Keratinocyte (primary cell): ENCODE data around the gene SKP2. TPM values are rescaled to one million over a fixed set of nuclear protein-coding genes. Genes with fewer than 3 reads are reported as not detected.

ENCODE experiments used
- DNase-seq: peaks from one replicate; pipeline ENCODE4 v3.0.0-alpha.2; 2011; ENCODE audit warnings: low read depth, missing footprints, low spot score
- FAIRE-seq: peaks from 2 replicates; lab custom pipeline; 2011; peaks lifted over from hg19 to GRCh38; lab: Jason Lieb, UNC
- H2AFZ ChIP-seq: 2 replicates; pipeline ENCODE4 v1.6.0; 2012; ENCODE audit warnings: low read length, control low read depth, inconsistent platforms; ENCODE audit not compliant: control insufficient read depth
- H3K27ac ChIP-seq: 2 replicates; pipeline ENCODE4 v1.5.1; 2011; ENCODE audit warnings: low read length; ENCODE audit not compliant: control insufficient read depth, insufficient read depth
- H3K27me3 ChIP-seq: 3 replicates; pipeline ENCODE4 v1.6.0; 2011; ENCODE audit warnings: low read length; ENCODE audit not compliant: control insufficient read depth, insufficient read depth; ENCODE audit errors: extremely low read depth
- H3K36me3 ChIP-seq, 2 experiments: 2 replicates in 1 of 2; 3 replicates in 1 of 2; pipeline ENCODE4 v1.5.1; 2011; ENCODE audit warnings: low read length in 2 of 2, mild to moderate bottlenecking in 1 of 2; ENCODE audit not compliant: control insufficient read depth in 2 of 2, insufficient read depth in 2 of 2; ENCODE audit errors: extremely low read depth in 1 of 2
- H3K4me1 ChIP-seq: 3 replicates; pipeline ENCODE4 v1.5.1; 2011; ENCODE audit warnings: low read length; ENCODE audit not compliant: control insufficient read depth, insufficient read depth; ENCODE audit errors: extremely low read depth
- H3K4me2 ChIP-seq: 3 replicates; pipeline ENCODE4 v1.6.0; 2011; ENCODE audit warnings: low read depth, low read length; ENCODE audit not compliant: control insufficient read depth, insufficient read depth; ENCODE audit errors: extremely low read depth
- H3K4me3 ChIP-seq, 3 experiments: fragments of 200-600 bp in 1 of 3; sonication (generic) in 1 of 3; 2 replicates in 2 of 3; 3 replicates in 1 of 3; pipeline ENCODE4 v1.5.1; 2011 to 2016; ENCODE audit warnings: low read length in 3 of 3, mild to moderate bottlenecking in 3 of 3, control low read depth in 2 of 3, inconsistent platforms in 1 of 3, low read depth in 1 of 3, mixed read lengths in 1 of 3, mixed run types in 1 of 3, moderate library complexity in 1 of 3; ENCODE audit not compliant: control insufficient read depth in 2 of 3, insufficient read depth in 2 of 3; ENCODE audit errors: extremely low read depth in 1 of 3
- H3K79me2 ChIP-seq: 2 replicates; pipeline ENCODE4 v1.6.0; 2012; ENCODE audit warnings: low read length; ENCODE audit not compliant: control insufficient read depth, insufficient read depth
- H3K9ac ChIP-seq: 3 replicates; pipeline ENCODE4 v1.6.0; 2011; ENCODE audit warnings: low read length; ENCODE audit not compliant: control insufficient read depth, insufficient read depth; ENCODE audit errors: extremely low read depth
- H3K9me1 ChIP-seq: 3 replicates; pipeline ENCODE4 v1.6.0; 2011; ENCODE audit warnings: low read length; ENCODE audit not compliant: control insufficient read depth, insufficient read depth; ENCODE audit errors: extremely low read depth
- H3K9me3 ChIP-seq: 2 replicates; pipeline ENCODE4 v1.5.1; 2012; ENCODE audit warnings: low read depth, low read length; ENCODE audit not compliant: control insufficient read depth
- H4K20me1 ChIP-seq: 3 replicates; pipeline ENCODE4 v1.6.0; 2011; ENCODE audit warnings: low read length; ENCODE audit not compliant: control insufficient read depth, insufficient read depth; ENCODE audit errors: extremely low read depth
- CTCF ChIP-seq, 3 experiments: IDR thresholded peaks in 1 of 3; conservative IDR thresholded peaks in 1 of 3; optimal IDR thresholded peaks in 1 of 3; 2 replicates in 2 of 3; 3 replicates in 1 of 3; pipeline versions ENCODE3 to v1.5.1; 2011; ENCODE audit warnings: low read length in 3 of 3, mild to moderate bottlenecking in 3 of 3, moderate library complexity in 2 of 3, control low read depth in 1 of 3, inconsistent platforms in 1 of 3; ENCODE audit not compliant: insufficient read depth in 2 of 3; ENCODE audit errors: extremely low read depth in 1 of 3
- EZH2 ChIP-seq: IDR thresholded peaks from one replicate; pipeline ENCODE4 v1.6.1; 2012; ENCODE audit warnings: inconsistent platforms, mild to moderate bottlenecking, low read length, moderate library complexity
- dilution Hi-C: fragments of 300-500 bp; cut with MboI; formaldehyde crosslinking; loops from one replicate; pipeline ENCODE4 v1.7.0; 2020; ENCODE audit warnings: low sequenced_read_pairs; ENCODE audit not compliant: extremely low pct_ligation_motif_present
- polyA plus RNA-seq, 5 experiments: library from polyadenylated mRNA; depleted of rRNA in 3 of 5; stranded (reverse) in 3 of 5; stranded (forward) in 1 of 5; unstranded in 1 of 5; fragments of >200 nt; gene quantifications; 1 replicate in 1 of 5; 2 replicates in 3 of 5; 3 replicates in 1 of 5; pipeline versions ENCODE4 v1.2.1 to v1.2.3, GENCODE V29; 2011 to 2012; ENCODE audit warnings: missing spikeins in 2 of 5, low read depth in 1 of 5, low replicate concordance in 1 of 5

Gene SKP2
- polyA plus RNA-seq, 1 donor (not counting 4 experiments of a cell fraction or from before 2014, with no cell fraction given) = 34.6 TPM

GRCh38 chr5:36162810-36163486 is 11.0 kb downstream of the SKP2 start:
- dilution Hi-C loops = no loop called here
- no peaks in the 10 kb centered on the region for H3K27me3 ChIP-seq
- H3K4me3 ChIP-seq = no peak overlapping the region
- peaks cover 50% of the 10 kb centered on the region for H3K79me2 ChIP-seq
- no peak overlapping the region for H2AFZ ChIP-seq
- H3K9me1 ChIP-seq = no peaks in the 10 kb centered on the region
- peaks cover 17% of the 10 kb centered on the region for H3K4me1 ChIP-seq
- peaks cover 30 to 47% of the 10 kb centered on the region in 2 experiments for H3K36me3 ChIP-seq
- DNase-seq (no peak), FAIRE-seq (no peak)
- H3K9ac ChIP-seq = no peak overlapping the region
- no peak overlapping the region for H3K27ac ChIP-seq
- no peak overlapping the region for H3K4me2 ChIP-seq
- no peaks in the 10 kb centered on the region for H4K20me1 ChIP-seq
- no peaks in the 10 kb centered on the region for H3K9me3 ChIP-seq
- TF ChIP-seq EZH2 = no peak
- no peak for TF ChIP-seq CTCF (optimal IDR thresholded peaks at IDR 0.05 in 1 of 3, IDR thresholded peaks at IDR 0.05 in 1 of 3, conservative IDR thresholded peaks at IDR 0.05 in 1 of 3; ENCODE audit: extremely low read depth in 1 of 3, insufficient read depth in 2 of 3, low read length in 3 of 3)

- dilution Hi-C loops = no loop called here
- peaks cover 37 to 43% of the 10 kb centered on the region in 2 experiments for H3K36me3 ChIP-seq
- no peak for FAIRE-seq
These were observed 12.6 kb downstream of the SKP2 start for GRCh38 chr5:36164461-36164860.

More at GRCh38 chr5:36164461-36164860, 12.6 kb downstream of the SKP2 start:
- no peak for TF ChIP-seq CTCF (optimal IDR thresholded peaks at IDR 0.05 in 1 of 3, IDR thresholded peaks at IDR 0.05 in 1 of 3, conservative IDR thresholded peaks at IDR 0.05 in 1 of 3; ENCODE audit: extremely low read depth in 1 of 3, insufficient read depth in 2 of 3, low read length in 3 of 3)
- TF ChIP-seq EZH2 = no peak
- Histone ChIP-seq H3K4me3 (no peak overlapping the region), H4K20me1 (no peaks in the 10 kb centered on the region), H3K9ac (no peak overlapping the region), H3K4me1 (peaks cover 17% of the 10 kb centered on the region), H2AFZ (no peak overlapping the region), H3K27ac (no peak overlapping the region), H3K9me3 (no peaks in the 10 kb centered on the region), H3K27me3 (no peaks in the 10 kb centered on the region), H3K4me2 (no peak overlapping the region), H3K79me2 (peaks cover 38% of the 10 kb centered on the region), H3K9me1 (no peaks in the 10 kb centered on the region)
- DNase-seq = no peak
